CD4-positive, alpha-beta T cell (primary cell): ENCODE results near the gene FLNC. TPM values are rescaled to one million over a fixed set of nuclear protein-coding genes. Genes with fewer than 3 reads are reported as not detected.

Experiments
- ATAC-seq: fragments of 200-7000 bp; cut with Tn5 transposase; one replicate; pipeline ENCODE4 v1.10.0; 2022; ENCODE audit warnings: mild to moderate bottlenecking; ENCODE audit not compliant: poor library complexity
- CTCF ChIA-PET: fragments of 350-600 bp; sonication (Branson Sonifier 250); formaldehyde crosslinking; loops from one replicate; lab custom pipeline; 2021; ENCODE audit warnings: antibody characterized with exemption, inconsistent platforms; lab: Charles Lee
- POLR2A ChIA-PET: fragments of 350-600 bp; sonication (Branson Sonifier 250); formaldehyde crosslinking; loops from one replicate; lab custom pipeline; 2021; ENCODE audit warnings: antibody characterized with exemption, inconsistent platforms; lab: Charles Lee
- DNase-seq, 14 experiments: peaks; one replicate each; pipeline ENCODE4 v3.0.0-alpha.2; 2013 to 2020; ENCODE audit warnings: mixed read lengths in 2 of 14
- H3K27ac ChIP-seq, 2 donors: one replicate each; pipeline versions ENCODE4 v1.5.1 to v1.7.0; 2013; ENCODE audit warnings: low read length in 2 of 2, low read depth in 1 of 2, mild to moderate bottlenecking in 1 of 2
- H3K27me3 ChIP-seq, 2 experiments: 1 replicate in 1 of 2; 2 replicates in 1 of 2; pipeline versions ENCODE4 v1.6.1 to v1.7.0; 2013; ENCODE audit warnings: low read length in 2 of 2, control low read depth in 1 of 2, mild to moderate bottlenecking in 1 of 2, moderate library complexity in 1 of 2; ENCODE audit not compliant: insufficient read depth in 2 of 2, control insufficient read depth in 1 of 2
- H3K36me3 ChIP-seq: one replicate; pipeline ENCODE4 v1.6.1; 2013; ENCODE audit warnings: low read length, control low read depth; ENCODE audit not compliant: insufficient read depth
- H3K4me1 ChIP-seq: one replicate; pipeline ENCODE4 v1.6.1; 2013; ENCODE audit warnings: low read length, control low read depth; ENCODE audit not compliant: insufficient read depth
- H3K4me3 ChIP-seq: one replicate; pipeline ENCODE4 v1.5.1; 2013; ENCODE audit warnings: mild to moderate bottlenecking, low read length, moderate library complexity
- H3K9me3 ChIP-seq, 2 experiments: 1 replicate in 1 of 2; 2 replicates in 1 of 2; pipeline versions ENCODE4 v1.6.1 to v1.7.0; 2013; ENCODE audit warnings: low read length in 2 of 2, mild to moderate bottlenecking in 2 of 2, control low read depth in 1 of 2, moderate library complexity in 1 of 2; ENCODE audit not compliant: control insufficient read depth in 1 of 2, insufficient read depth in 1 of 2
- H3K27ac Mint-ChIP-seq: one replicate; pipeline ENCODE4 v1.8.0; 2020; ENCODE audit warnings: mixed read lengths
- H3K27me3 Mint-ChIP-seq: one replicate; pipeline ENCODE4 v1.8.0; 2021; ENCODE audit warnings: mixed read lengths
- H3K36me3 Mint-ChIP-seq: one replicate; pipeline ENCODE4 v1.8.0; 2021; ENCODE audit warnings: low read depth, mixed read lengths
- H3K4me1 Mint-ChIP-seq: one replicate; pipeline ENCODE4 v1.8.0; 2021; ENCODE audit warnings: low read depth, mixed read lengths
- H3K4me3 Mint-ChIP-seq: one replicate; pipeline ENCODE4 v1.8.0; 2020; ENCODE audit warnings: mild to moderate bottlenecking, mixed read lengths
- H3K9me3 Mint-ChIP-seq: one replicate; pipeline ENCODE4 v1.8.0; 2020; ENCODE audit warnings: mixed read lengths
- intact Hi-C, 2 experiments: fragments of 100-400 bp; cut with DNase I in 1 of 2; cut with micrococcal nuclease in 1 of 2; formaldehyde crosslinking; loops; one replicate each; pipeline versions ENCODE4 v1.15.1 to v1.9.0; 2023 to 2025; cut with DNase I, micrococcal nuclease
- total RNA-seq, 174 experiments: library from RNA in 2 of 174; stranded (reverse) in 2 of 174; gene quantifications; one replicate each; pipeline ENCODE4 v1.2.3 and lab custom pipeline; 2021 to 2026
- TF ChIP-seq, protein P1 (sequence below): fragments of 200-600 bp; IDR thresholded peaks from one replicate; pipeline ENCODE4 v1.8.0; 2022; ENCODE audit warnings: antibody characterized with exemption, mild to moderate bottlenecking

Gene FLNC
- total RNA-seq, 2 experiments from 2014 or later, result 0.06 to 0.08 TPM

DNA sequence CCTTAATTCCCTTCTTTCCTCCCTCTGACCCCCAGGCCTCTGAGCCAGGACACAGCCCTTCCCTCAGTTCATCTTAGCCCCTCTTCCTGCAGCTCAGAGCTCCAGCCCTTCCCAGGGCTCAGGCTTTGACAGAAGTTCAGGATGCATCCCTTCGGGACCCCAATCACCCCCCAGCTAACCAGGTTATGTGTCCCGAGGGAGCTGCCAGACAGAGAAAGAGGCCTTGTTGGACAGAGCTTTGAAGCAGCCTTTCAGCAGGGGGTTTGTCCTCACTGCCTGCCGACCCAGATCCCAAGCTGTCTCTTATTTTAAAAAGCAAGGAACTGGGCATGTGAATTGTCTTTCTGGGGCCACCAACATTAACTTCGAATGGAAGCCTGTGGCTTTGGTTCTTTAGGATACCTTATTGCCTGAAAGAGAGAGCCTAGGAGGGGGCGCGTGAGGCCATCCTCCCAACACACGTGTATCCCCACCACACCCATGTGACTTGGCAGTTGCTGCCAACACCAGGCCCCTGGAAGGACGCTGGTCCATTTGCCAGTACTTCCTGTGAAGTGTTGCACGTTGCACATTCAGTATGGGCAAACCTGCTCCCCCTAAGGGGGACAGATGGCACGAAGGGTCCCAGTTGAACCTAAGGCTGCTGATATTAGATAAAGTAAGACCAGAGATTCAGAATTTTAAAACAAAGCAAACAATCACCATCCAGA lies 37.6 kb upstream of the FLNC start:
- intact Hi-C loops, result loop anchor here in 1 of 2 experiments (5.0 kb wide), 1 partner anchor 90 kb away; no protein-coding TSS in a partner anchor
- ATAC-seq (no peak), DNase-seq (no peak)
- Histone ChIP-seq H3K9me3 (no peaks in the 10 kb centered on the region), H3K4me3 (no peak overlapping the region), H3K4me1 (peaks cover 22% of the 10 kb centered on the region), H3K27me3 (no peaks in the 10 kb centered on the region), H3K27ac (no peak overlapping the region), H3K36me3 (no peaks in the 10 kb centered on the region)
- TF ChIP-seq, protein P1, sequence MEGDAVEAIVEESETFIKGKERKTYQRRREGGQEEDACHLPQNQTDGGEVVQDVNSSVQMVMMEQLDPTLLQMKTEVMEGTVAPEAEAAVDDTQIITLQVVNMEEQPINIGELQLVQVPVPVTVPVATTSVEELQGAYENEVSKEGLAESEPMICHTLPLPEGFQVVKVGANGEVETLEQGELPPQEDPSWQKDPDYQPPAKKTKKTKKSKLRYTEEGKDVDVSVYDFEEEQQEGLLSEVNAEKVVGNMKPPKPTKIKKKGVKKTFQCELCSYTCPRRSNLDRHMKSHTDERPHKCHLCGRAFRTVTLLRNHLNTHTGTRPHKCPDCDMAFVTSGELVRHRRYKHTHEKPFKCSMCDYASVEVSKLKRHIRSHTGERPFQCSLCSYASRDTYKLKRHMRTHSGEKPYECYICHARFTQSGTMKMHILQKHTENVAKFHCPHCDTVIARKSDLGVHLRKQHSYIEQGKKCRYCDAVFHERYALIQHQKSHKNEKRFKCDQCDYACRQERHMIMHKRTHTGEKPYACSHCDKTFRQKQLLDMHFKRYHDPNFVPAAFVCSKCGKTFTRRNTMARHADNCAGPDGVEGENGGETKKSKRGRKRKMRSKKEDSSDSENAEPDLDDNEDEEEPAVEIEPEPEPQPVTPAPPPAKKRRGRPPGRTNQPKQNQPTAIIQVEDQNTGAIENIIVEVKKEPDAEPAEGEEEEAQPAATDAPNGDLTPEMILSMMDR, result no peak
- Mint-ChIP-seq H3K27ac (no peak overlapping the region), H3K4me1 (peaks cover 6% of the 10 kb centered on the region), H3K4me3 (peak overlapping the region; percentile 86), H3K27me3 (no peaks in the 10 kb centered on the region), H3K9me3 (no peaks in the 10 kb centered on the region), H3K36me3 (peaks cover 4% of the 10 kb centered on the region)
- CTCF ChIA-PET, result no interaction called here
- POLR2A ChIA-PET, result no interaction called here

GRCh38 chr7:128793181-128793547 lies 37.0 kb upstream of the FLNC start:
- POLR2A ChIA-PET, result no interaction called here
- intact Hi-C loops, result loop anchor here in 1 of 2 experiments (5.0 kb wide), 1 partner anchor 89 kb away; no protein-coding TSS in a partner anchor
- H3K27ac Mint-ChIP-seq, result no peak overlapping the region

GRCh38 chr7:128794020-128794419 lies 36.2 kb upstream of the FLNC start:
- Histone ChIP-seq H3K36me3 (no peaks in the 10 kb centered on the region), H3K27me3 (no peaks in the 10 kb centered on the region), H3K4me3 (no peak overlapping the region), H3K27ac (no peak overlapping the region), H3K9me3 (no peaks in the 10 kb centered on the region), H3K4me1 (peaks cover 22% of the 10 kb centered on the region)
- DNase-seq (peak in 6 of 14 experiments; percentile 9 to 47 (median 22)), ATAC-seq (no peak)
- no peaks in the 10 kb centered on the region for H3K27me3 Mint-ChIP-seq
- H3K4me1 Mint-ChIP-seq, result peaks cover 6% of the 10 kb centered on the region
- no peak overlapping the region for H3K27ac Mint-ChIP-seq
- H3K9me3 Mint-ChIP-seq, result no peaks in the 10 kb centered on the region
- TF ChIP-seq, protein P1, result no peak
- intact Hi-C loops, result loop anchor here (1.0 to 5.0 kb wide), 2 partner anchors 88 to 89 kb away; no protein-coding TSS in a partner anchor
- ChIA-PET POLR2A (no interaction called here), CTCF (no interaction called here)
- H3K36me3 Mint-ChIP-seq, result peaks cover 4% of the 10 kb centered on the region
- peak overlapping the region; percentile 54 for H3K4me3 Mint-ChIP-seq

More at GRCh38 chr7:128793181-128793547, 37.0 kb upstream of the FLNC start:
- CTCF ChIA-PET, result no interaction called here
- H3K4me1 ChIP-seq, result peaks cover 22% of the 10 kb centered on the region
- Mint-ChIP-seq H3K9me3 (no peaks in the 10 kb centered on the region), H3K27me3 (no peaks in the 10 kb centered on the region), H3K36me3 (peaks cover 4% of the 10 kb centered on the region), H3K4me3 (peak overlapping the region; percentile 86), H3K4me1 (peaks cover 6% of the 10 kb centered on the region)
- H3K36me3 ChIP-seq, result no peaks in the 10 kb centered on the region
- no peak overlapping the region for H3K27ac ChIP-seq
- H3K9me3 ChIP-seq, result no peaks in the 10 kb centered on the region
- H3K4me3 ChIP-seq, result no peak overlapping the region
- TF ChIP-seq, protein P1, result no peak
- no peaks in the 10 kb centered on the region for H3K27me3 ChIP-seq
- ATAC-seq (no peak), DNase-seq (no peak)
